C4-2B (cell line): ENCODE data around the gene DUSP16.

ENCODE experiments used
- CTCF ChIP-seq: fragments of 450-650 bp; conservative IDR thresholded peaks from 2 replicates; pipeline ENCODE4 v1.5.1; 2017; ENCODE audit warnings: mild to moderate bottlenecking
- ZFX ChIP-seq: fragments of 450-650 bp; IDR thresholded peaks from 2 replicates; pipeline ENCODE4 v1.6.1; 2017

- TF ChIP-seq CTCF: no peak
- TF ChIP-seq ZFX: no peak
Observed at GRCh38 chr12:12582895-12583303, 20.2 kb upstream of the DUSP16 start.
